ENCODE data around the gene GPATCH4. TPM values are rescaled to one million over a fixed set of nuclear protein-coding genes. Genes with fewer than 3 reads are reported as not detected.

The GPATCH4 gene
- total RNA-seq, 1 donor from 2014 or later: 7.3 TPM

DNA sequence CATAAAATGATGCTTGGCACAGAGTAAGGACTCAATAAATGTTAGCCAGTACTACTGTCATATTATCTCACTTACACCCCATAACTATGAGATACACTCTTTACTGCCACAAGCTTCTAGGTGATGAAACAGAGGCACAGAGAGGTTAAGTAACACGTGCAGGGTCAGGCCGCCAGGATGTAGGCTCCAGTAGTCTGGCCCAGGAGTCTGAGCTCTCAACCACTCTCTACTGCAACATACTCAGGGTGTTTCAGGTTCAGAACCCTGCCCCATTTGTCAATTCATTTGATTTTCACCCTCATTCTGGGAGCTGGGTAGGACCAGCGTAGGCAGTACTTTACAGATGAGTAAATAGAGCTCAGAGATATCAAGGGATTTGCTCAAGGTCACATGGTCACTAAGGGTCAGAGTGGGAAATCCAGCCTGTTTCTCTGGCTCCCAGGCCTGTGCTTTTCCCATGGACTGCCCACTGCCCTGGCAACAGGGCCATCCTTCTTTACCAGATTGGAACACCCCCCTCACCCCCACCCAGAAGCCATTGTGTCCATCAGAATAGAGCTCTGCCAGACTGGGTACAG is 50.1 kb downstream of the GPATCH4 start:
- no peak for ATAC-seq
- no peak for DNase-seq (ENCODE audit: low spot score)

DNA sequence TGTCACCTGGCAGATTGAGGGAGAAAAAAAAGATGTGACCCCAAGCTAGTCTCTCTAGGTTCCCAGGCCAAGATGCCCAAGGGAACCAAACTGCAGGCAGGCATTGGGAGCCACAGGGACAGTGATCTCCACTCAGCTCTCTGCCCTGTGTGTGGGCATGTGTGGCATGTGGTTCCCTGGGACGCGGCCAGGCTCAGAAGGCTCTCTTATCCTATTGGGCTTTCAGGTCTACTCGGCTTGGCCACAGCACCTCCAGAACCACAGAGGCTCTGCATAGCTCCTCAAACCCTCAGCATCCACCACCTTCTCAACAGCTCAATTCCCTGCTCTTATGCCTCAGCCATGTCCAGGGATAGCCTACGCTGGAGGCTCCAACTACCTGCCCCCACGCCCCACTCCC is 50.9 kb downstream of the GPATCH4 start:
- DNase-seq (ENCODE audit: low spot score): no peak
- no peak for ATAC-seq

DNA sequence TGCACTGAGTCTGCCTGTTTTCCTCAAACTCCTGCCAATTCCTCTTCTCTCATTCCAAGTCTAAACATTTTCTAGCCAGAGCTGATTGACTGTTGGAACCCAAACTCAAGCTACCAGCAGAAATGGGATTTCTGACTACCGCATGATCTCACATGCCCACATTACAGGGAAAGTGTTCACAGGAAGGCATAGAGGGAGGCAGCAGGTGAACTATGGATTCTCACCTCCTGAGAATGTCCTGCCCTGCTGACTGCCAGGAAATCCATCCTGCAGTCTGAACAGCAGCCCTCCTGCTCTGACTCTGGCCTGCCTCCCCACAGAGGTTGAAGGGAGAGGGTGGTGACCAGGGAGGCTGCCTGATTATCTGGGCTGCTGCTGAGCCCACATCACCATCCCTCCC is 51.4 kb downstream of the GPATCH4 start:
- no peak for ATAC-seq

DNA sequence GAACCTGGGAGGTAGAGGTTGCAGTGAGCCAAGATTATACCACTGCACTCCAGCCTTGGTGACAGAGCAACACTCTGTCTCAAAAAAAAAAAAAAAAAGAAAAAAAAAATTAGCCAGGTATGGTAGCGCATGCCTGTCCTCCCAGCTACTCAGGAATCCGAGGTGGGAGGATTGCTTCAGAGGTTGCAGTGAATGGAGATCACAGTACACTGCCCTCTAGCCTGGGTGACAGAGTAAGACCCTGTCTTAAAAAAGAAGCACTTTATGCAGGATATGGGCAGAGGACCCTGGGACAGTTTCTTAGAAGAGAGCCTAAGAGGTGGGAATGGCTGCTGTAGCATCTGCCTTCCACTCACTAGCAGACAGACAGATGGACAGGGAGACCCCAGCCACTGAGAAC is 51.9 kb downstream of the GPATCH4 start:
- DNase-seq (ENCODE audit: low spot score): no peak
- ATAC-seq: no peak

More for the DNA sequence above, 51.4 kb downstream of the GPATCH4 start:
- no peak for DNase-seq (ENCODE audit: low spot score)

DNA sequence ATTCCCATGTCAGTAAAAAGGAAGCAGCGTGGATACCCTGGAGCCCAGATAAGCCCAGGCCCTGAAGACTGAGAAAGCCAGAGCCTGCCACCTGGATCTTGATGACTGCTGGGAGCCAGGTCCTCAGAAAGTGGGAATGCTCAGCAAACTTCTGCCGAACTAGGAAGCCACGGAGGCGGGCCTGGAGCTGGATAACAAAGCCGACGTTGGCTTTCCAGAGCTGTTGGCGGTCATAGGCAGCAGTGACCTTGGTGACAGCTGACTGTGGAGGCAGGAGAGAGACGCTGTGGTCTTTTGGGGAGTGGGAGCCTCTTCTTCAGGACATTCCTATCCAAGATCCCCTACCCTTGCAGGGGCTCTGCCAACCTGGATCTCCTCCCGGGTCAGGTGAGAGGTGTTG is 53.3 kb downstream of the GPATCH4 start:
- ATAC-seq: no peak
- no peak for DNase-seq (ENCODE audit: low spot score)

DNA sequence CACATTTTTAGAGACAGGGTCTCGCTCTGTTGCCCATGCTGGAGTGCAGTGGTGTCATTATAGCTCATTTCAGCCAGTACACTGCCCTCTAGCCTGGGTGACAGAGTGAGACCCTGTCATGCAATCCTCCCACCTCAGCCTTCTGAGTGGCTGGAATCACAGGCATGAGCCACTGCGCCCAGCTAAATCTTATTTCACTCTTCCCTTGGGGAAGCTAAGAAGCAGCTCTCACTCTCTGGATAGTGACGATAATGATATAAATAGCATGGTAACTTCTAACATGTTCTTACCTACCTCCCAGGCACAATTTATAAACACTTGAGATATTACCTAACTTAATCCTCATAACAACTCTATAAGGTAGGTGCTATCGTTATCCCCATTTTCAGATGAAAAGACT is 53.8 kb downstream of the GPATCH4 start:
- no peak for ATAC-seq
- no peak for DNase-seq (ENCODE audit: low spot score)

DNA sequence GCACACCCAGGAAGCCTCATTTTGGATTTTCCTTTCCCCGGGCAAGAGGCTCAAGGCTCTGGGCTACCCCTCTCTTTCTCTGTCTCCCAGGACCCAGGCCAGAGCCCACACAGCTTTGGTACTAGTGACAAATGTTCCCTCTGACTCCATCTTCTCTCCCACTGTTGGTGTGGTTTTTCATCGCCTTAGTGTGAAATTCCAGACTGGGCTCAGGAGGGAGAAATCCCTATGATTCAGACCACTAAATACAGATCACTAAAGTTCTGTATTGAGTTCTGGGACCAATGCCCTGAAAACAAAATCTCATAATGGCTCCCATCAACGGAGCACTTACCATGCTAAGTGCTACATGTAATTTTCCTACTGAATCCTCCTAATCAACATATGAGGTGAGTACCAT is 55.0 kb downstream of the GPATCH4 start:
- DNase-seq (ENCODE audit: low spot score) (no peak), ATAC-seq (no peak)

DNA sequence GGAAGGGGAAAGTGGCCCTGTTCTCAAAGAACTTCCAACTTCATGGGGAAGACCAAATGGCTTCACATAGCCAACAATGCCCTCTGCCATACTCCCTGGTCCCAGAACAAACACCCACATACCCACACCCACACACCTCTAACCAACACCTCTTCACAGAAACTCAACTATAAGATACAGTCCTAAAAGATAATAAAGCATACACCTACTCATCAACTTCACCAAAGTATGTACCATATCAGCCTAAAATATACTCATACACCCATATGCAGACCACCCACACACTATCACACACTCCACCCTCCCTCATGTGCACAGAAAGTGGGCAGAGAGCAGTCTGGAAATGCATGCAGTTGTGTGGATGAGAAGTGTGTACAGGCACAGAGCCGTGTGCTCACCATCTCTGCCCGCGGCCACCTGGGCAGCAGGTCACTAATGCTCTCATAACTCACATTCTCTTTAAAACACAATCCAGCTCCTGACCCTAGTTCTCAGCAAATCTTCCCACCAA is 56.6 kb downstream of the GPATCH4 start:
- ATAC-seq (no peak), DNase-seq (ENCODE audit: low spot score) (no peak)

Other genes with a start within 250 kb of the GPATCH4 start
- gene RHBG, start 232.3 kb downstream of the GPATCH4 start, total RNA-seq: 2.8 TPM
- 17.5 TPM for gene MEF2D, start 100.7 kb downstream of the GPATCH4 start, total RNA-seq
- gene IQGAP3, start 28.9 kb downstream of the GPATCH4 start, total RNA-seq: 0.23 TPM
- not detected for gene TTC24, start 21.8 kb downstream of the GPATCH4 start, total RNA-seq
- gene NAXE, start 9.7 kb downstream of the GPATCH4 start, total RNA-seq: 51.2 TPM
- not detected for gene HAPLN2, start 17.9 kb upstream of the GPATCH4 start, total RNA-seq
- gene BCAN, start 40.6 kb upstream of the GPATCH4 start, total RNA-seq: not detected
- gene NES, start 75.9 kb upstream of the GPATCH4 start, total RNA-seq: 1.4 TPM
- 0.33 TPM for gene CRABP2, start 104.1 kb upstream of the GPATCH4 start, total RNA-seq
- gene METTL25B, start 127.0 kb upstream of the GPATCH4 start, total RNA-seq: 26.8 TPM
- gene ISG20L2, start 127.3 kb upstream of the GPATCH4 start, total RNA-seq: 10.8 TPM
- gene MRPL24, start 139.6 kb upstream of the GPATCH4 start, total RNA-seq: 68.7 TPM
- gene HDGF, start 150.2 kb upstream of the GPATCH4 start, total RNA-seq: 153 TPM
- gene PRCC, start 166.1 kb upstream of the GPATCH4 start, total RNA-seq: 19.3 TPM
- gene SH2D2A, start 215.4 kb upstream of the GPATCH4 start, total RNA-seq: 0.78 TPM